ENCODE measurements around the gene HDC.

HDC gene

DNA sequence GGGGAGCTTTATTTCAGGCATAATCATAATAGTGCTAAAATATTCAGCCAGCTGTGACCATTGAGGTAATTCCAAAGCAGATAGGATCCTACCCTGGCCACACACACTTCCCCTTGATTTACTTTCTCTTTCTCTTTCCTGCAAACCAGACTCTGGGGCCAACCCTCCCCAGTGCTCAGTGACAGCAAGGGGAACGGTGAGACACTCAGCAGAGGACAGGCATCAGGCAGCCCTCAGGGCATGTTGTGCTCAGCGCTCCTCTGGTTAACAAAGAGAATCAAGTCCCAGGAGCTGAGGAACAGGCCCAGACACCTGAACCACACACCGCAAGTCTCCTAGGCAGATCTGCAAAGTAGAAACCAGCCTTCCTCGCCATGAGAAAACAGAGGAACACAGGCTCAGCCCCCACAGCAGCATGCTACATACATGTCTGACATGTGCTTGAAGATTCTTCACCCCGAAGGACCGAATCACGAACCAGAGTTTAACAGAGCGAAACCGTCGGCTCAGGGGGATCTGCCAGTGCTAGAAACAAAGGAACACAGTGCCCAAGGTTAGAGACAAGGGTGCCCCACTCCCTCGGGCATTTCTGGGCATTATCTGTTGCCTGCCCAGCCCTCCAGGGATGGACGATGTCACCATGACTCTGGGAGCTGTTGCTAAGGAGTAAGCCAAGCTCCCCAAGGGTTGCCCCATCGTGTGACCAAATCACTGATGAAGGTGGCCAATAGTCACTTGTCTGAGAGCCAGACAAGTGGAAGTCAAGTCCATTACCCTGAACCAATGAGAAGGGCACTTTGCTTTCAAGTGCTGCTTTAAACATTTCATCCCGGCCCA is 17.5 kb downstream of the HDC start:
- Histone ChIP-seq H3K9ac (ENCODE audit: low read length) (no peak overlapping the region), H2BK120ac (ENCODE audit: low read depth, low read length) (no peak overlapping the region), H2AFZ (ENCODE audit: low read depth, low read length) (no peak overlapping the region), H3K14ac (ENCODE audit: low read length in 2 of 2) (no peak overlapping the region), H3K27me3 (ENCODE audit: control insufficient read depth in 1 of 2, insufficient read depth in 1 of 2, low read length in 2 of 2) (peaks cover 4 to 10% of the 10 kb centered on the region in 2 experiments), H4K91ac (ENCODE audit: low read length) (peak overlapping the region; percentile 70), H3K18ac (ENCODE audit: low read depth in 1 of 2, low read length in 2 of 2) (no peak overlapping the region), H2AK5ac (ENCODE audit: low read length, severe bottlenecking) (no peak overlapping the region), H3K4me1 (ENCODE audit: control insufficient read depth, insufficient read depth, low read depth, low read length) (peaks cover 2% of the 10 kb centered on the region), H3K4me2 (ENCODE audit: low read length, poor library complexity, severe bottlenecking) (no peak overlapping the region), H4K8ac (ENCODE audit: low read length) (peak overlapping the region; percentile 45), H3K9me3 (ENCODE audit: control insufficient read depth, low read length) (no peaks in the 10 kb centered on the region), H2BK5ac (ENCODE audit: low read depth, low read length, poor library complexity, severe bottlenecking) (no peak overlapping the region), H2BK12ac (ENCODE audit: low read length in 2 of 2) (no peak overlapping the region), H3K79me1 (replicated peaks; ENCODE audit: low read length, poor library complexity, severe bottlenecking) (no peaks in the 10 kb centered on the region), H3K4ac (ENCODE audit: low read depth in 1 of 2, low read length in 2 of 2) (peak overlapping the region in 1 of 2 experiments; percentile 21), H2BK15ac (ENCODE audit: low read depth, poor library complexity, severe bottlenecking) (no peak overlapping the region), H3K27ac (ENCODE audit: low read length, poor library complexity, severe bottlenecking) (no peak overlapping the region), H3K4me3 (ENCODE audit: insufficient read depth in 1 of 2, low read depth in 1 of 2, low read length in 2 of 2) (no peak overlapping the region), H3K23ac (ENCODE audit: low read length in 2 of 2) (no peak overlapping the region), H3K36me3 (ENCODE audit: control insufficient read depth in 1 of 2, insufficient read depth in 2 of 2, low read depth in 1 of 2, low read length in 2 of 2) (no peaks in the 10 kb centered on the region)
- 89% methylated on average over 13 of the region's 14 CpGs for WGBS
- peak; percentile 57 for DNase-seq

DNA sequence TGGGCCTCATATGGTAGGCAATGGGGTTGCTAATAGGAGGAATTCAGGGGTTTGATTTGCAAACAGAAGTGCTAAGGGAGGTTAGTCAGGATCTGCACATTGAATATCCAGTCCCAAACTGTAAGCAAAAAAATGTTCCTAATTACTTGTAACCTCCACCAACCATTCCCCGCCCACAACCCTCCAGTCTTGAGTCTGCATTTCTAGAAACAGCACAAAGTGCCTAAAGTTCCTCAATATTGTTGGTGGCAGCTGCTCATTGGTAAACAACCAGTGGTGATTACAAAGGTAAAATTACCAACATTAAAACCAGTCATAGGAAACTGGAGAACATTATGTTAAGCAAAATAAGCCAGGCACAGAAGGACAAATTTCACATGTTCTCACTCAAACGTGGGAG is 18.9 kb downstream of the HDC start:
- Histone ChIP-seq H3K36me3 (ENCODE audit: control insufficient read depth in 1 of 2, insufficient read depth in 2 of 2, low read depth in 1 of 2, low read length in 2 of 2) (no peaks in the 10 kb centered on the region), H4K8ac (ENCODE audit: low read length) (no peak overlapping the region), H3K23ac (ENCODE audit: low read length in 2 of 2) (no peak overlapping the region), H3K4ac (ENCODE audit: low read depth in 1 of 2, low read length in 2 of 2) (no peak overlapping the region), H3K9ac (ENCODE audit: low read length) (no peak overlapping the region), H3K27me3 (ENCODE audit: control insufficient read depth in 1 of 2, insufficient read depth in 1 of 2, low read length in 2 of 2) (peaks cover 0 to 4% of the 10 kb centered on the region in 2 experiments), H2AFZ (ENCODE audit: low read depth, low read length) (no peak overlapping the region), H2BK15ac (ENCODE audit: low read depth, poor library complexity, severe bottlenecking) (no peak overlapping the region), H3K14ac (ENCODE audit: low read length in 2 of 2) (no peak overlapping the region), H4K91ac (ENCODE audit: low read length) (no peak overlapping the region), H3K4me2 (ENCODE audit: low read length, poor library complexity, severe bottlenecking) (no peak overlapping the region), H2BK5ac (ENCODE audit: low read depth, low read length, poor library complexity, severe bottlenecking) (no peak overlapping the region), H3K18ac (ENCODE audit: low read depth in 1 of 2, low read length in 2 of 2) (no peak overlapping the region), H3K27ac (ENCODE audit: low read length, poor library complexity, severe bottlenecking) (no peak overlapping the region), H3K4me3 (ENCODE audit: insufficient read depth in 1 of 2, low read depth in 1 of 2, low read length in 2 of 2) (no peak overlapping the region), H2AK5ac (ENCODE audit: low read length, severe bottlenecking) (no peak overlapping the region), H3K79me1 (replicated peaks; ENCODE audit: low read length, poor library complexity, severe bottlenecking) (no peaks in the 10 kb centered on the region), H2BK120ac (ENCODE audit: low read depth, low read length) (no peak overlapping the region), H3K4me1 (ENCODE audit: control insufficient read depth, insufficient read depth, low read depth, low read length) (peaks cover 2% of the 10 kb centered on the region), H2BK12ac (ENCODE audit: low read length in 2 of 2) (no peak overlapping the region), H3K9me3 (ENCODE audit: control insufficient read depth, low read length) (no peaks in the 10 kb centered on the region)
- WGBS = 89% methylated on average over 2 of the region's 2 CpGs
- DNase-seq = no peak

DNA sequence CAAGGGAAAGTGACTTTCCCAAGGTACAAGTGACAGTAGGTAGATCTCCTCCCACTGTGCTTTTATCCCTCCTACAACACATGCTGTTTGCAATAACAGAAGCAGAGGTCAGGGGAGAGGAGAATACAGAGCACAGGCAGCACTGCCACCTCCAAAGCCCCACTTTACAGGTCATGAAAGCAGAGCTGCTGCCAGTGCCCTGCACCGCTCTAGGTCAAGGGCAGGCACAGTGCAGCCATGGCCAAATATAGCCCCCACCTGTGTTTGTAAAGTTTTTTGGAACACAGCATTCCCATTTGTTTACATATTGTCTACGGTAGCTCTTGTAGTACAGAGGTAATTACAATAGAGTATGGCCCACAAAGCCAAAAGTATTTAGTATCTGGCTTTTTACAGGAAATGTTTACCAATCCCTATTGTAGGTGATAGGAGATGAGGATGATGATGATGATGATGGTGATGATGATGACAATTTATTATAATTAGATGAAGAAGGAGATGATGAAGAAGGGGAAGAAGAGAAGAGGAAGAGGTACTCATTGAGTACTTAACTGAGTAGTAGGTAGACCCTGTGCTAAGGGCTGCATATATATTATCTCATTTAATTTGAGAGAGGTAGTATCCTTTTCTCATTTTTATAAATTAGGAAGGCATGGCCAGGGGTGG is 20.4 kb downstream of the HDC start:
- H2BK15ac ChIP-seq (ENCODE audit: low read depth, poor library complexity, severe bottlenecking) = no peak overlapping the region
- WGBS = 94% methylated on average over 2 of the region's 2 CpGs

DNA sequence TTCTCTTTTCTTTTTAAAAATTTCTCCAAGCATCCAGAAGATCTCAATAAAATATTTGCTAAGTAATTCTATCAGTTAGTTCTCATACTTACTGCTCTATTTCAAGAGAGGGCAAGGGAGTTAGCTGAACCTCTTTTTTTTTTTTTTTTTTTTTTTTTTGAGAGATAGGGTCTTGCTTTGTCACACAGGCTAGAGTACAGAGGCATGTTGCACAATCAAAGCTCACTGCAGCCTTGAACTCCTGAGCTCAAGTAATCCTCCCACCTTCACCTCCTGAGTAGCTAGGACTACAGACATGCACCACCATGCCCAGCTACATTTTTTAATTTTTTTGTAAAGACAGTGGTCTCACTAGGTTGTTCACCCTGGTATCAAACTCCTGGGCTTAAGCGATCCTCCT is 21.4 kb downstream of the HDC start:
- no peak for DNase-seq
- Histone ChIP-seq H2AK5ac (ENCODE audit: low read length, severe bottlenecking) (no peak overlapping the region), H3K23ac (ENCODE audit: low read length in 2 of 2) (no peak overlapping the region), H3K4me3 (ENCODE audit: insufficient read depth in 1 of 2, low read depth in 1 of 2, low read length in 2 of 2) (no peak overlapping the region), H4K8ac (ENCODE audit: low read length) (no peak overlapping the region), H2BK120ac (ENCODE audit: low read depth, low read length) (no peak overlapping the region), H4K91ac (ENCODE audit: low read length) (no peak overlapping the region), H3K14ac (ENCODE audit: low read length in 2 of 2) (no peak overlapping the region), H3K4me2 (ENCODE audit: low read length, poor library complexity, severe bottlenecking) (no peak overlapping the region), H3K4me1 (ENCODE audit: control insufficient read depth, insufficient read depth, low read depth, low read length) (peaks cover 2% of the 10 kb centered on the region), H2BK12ac (ENCODE audit: low read length in 2 of 2) (no peak overlapping the region), H3K27ac (ENCODE audit: low read length, poor library complexity, severe bottlenecking) (no peak overlapping the region), H3K4ac (ENCODE audit: low read depth in 1 of 2, low read length in 2 of 2) (no peak overlapping the region), H2BK15ac (ENCODE audit: low read depth, poor library complexity, severe bottlenecking) (no peak overlapping the region), H3K27me3 (ENCODE audit: control insufficient read depth in 1 of 2, insufficient read depth in 1 of 2, low read length in 2 of 2) (no peaks in the 10 kb centered on the region), H3K9me3 (ENCODE audit: control insufficient read depth, low read length) (no peaks in the 10 kb centered on the region), H3K36me3 (ENCODE audit: control insufficient read depth in 1 of 2, insufficient read depth in 2 of 2, low read depth in 1 of 2, low read length in 2 of 2) (no peaks in the 10 kb centered on the region), H3K9ac (ENCODE audit: low read length) (no peak overlapping the region), H3K18ac (ENCODE audit: low read depth in 1 of 2, low read length in 2 of 2) (no peak overlapping the region), H2AFZ (ENCODE audit: low read depth, low read length) (no peak overlapping the region), H2BK5ac (ENCODE audit: low read depth, low read length, poor library complexity, severe bottlenecking) (no peak overlapping the region), H3K79me1 (replicated peaks; ENCODE audit: low read length, poor library complexity, severe bottlenecking) (no peaks in the 10 kb centered on the region)
- 96% methylated on average over 1 of the region's 1 CpG for WGBS

More for the DNA sequence above, 20.4 kb downstream of the HDC start:
- Histone ChIP-seq H4K91ac (ENCODE audit: low read length) (no peak overlapping the region), H2BK12ac (ENCODE audit: low read length in 2 of 2) (no peak overlapping the region), H3K23ac (ENCODE audit: low read length in 2 of 2) (no peak overlapping the region), H3K27me3 (ENCODE audit: control insufficient read depth in 1 of 2, insufficient read depth in 1 of 2, low read length in 2 of 2) (peaks cover 0 to 2% of the 10 kb centered on the region in 2 experiments), H2AFZ (ENCODE audit: low read depth, low read length) (no peak overlapping the region), H3K27ac (ENCODE audit: low read length, poor library complexity, severe bottlenecking) (no peak overlapping the region), H3K4ac (ENCODE audit: low read depth in 1 of 2, low read length in 2 of 2) (no peak overlapping the region), H3K18ac (ENCODE audit: low read depth in 1 of 2, low read length in 2 of 2) (no peak overlapping the region), H2BK120ac (ENCODE audit: low read depth, low read length) (no peak overlapping the region), H3K79me1 (replicated peaks; ENCODE audit: low read length, poor library complexity, severe bottlenecking) (no peaks in the 10 kb centered on the region), H2BK5ac (ENCODE audit: low read depth, low read length, poor library complexity, severe bottlenecking) (no peak overlapping the region), H3K9me3 (ENCODE audit: control insufficient read depth, low read length) (no peaks in the 10 kb centered on the region), H4K8ac (ENCODE audit: low read length) (no peak overlapping the region), H3K9ac (ENCODE audit: low read length) (no peak overlapping the region), H3K4me3 (ENCODE audit: insufficient read depth in 1 of 2, low read depth in 1 of 2, low read length in 2 of 2) (no peak overlapping the region), H3K14ac (ENCODE audit: low read length in 2 of 2) (no peak overlapping the region), H3K36me3 (ENCODE audit: control insufficient read depth in 1 of 2, insufficient read depth in 2 of 2, low read depth in 1 of 2, low read length in 2 of 2) (no peaks in the 10 kb centered on the region), H3K4me2 (ENCODE audit: low read length, poor library complexity, severe bottlenecking) (no peak overlapping the region), H3K4me1 (ENCODE audit: control insufficient read depth, insufficient read depth, low read depth, low read length) (peaks cover 2% of the 10 kb centered on the region), H2AK5ac (ENCODE audit: low read length, severe bottlenecking) (no peak overlapping the region)
- no peak for DNase-seq

All from mesenchymal stem cell (in vitro differentiated cells and primary cell).